Vein endothelial cell (primary cell): Measurements from ENCODE around the gene FKBP9. TPM values are rescaled to one million over a fixed set of nuclear protein-coding genes. Genes with fewer than 3 reads are reported as not detected.

ENCODE experiments used
- small RNA-seq: library from RNA; depleted of rRNA; stranded (forward); fragments of <200 nt; gene quantifications from one replicate; pipeline ENCODE3, GENCODE V24; 2012
- total RNA-seq: library from RNA; depleted of rRNA; stranded (reverse); fragments of >200 nt; gene quantifications from 2 replicates; pipeline ENCODE4 v1.2.3, GENCODE V29; 2012

The FKBP9 gene
- total RNA-seq = 170 and 183 TPM in 2 replicates

GRCh38 chr7:32957326-32958045, at the start of gene FKBP9:
Gene FKBP9, plus strand, starts transcription at chr7:32957440. Its CDS starts 134 bp downstream, at chr7:32957574.

Small RNAs within 50 kb of the gene (small RNA-seq; reads per million reads assigned to genes)
- gene AC083863.1 = not detected
- not detected for gene RN7SL505P
- not detected for gene RNU6-388P
- not detected for gene RPS29P14

Other genes starting within 250 kb of the FKBP9 start
- 61.8 and 63.7 TPM in 2 replicates for gene KBTBD2, start 65.7 kb upstream of the FKBP9 start, total RNA-seq
- gene NT5C3A, start 105.3 kb downstream of the FKBP9 start, total RNA-seq = 16.0 and 23.7 TPM in 2 replicates
- 13.4 and 14.4 TPM in 2 replicates for gene RP9, start 152.0 kb downstream of the FKBP9 start, total RNA-seq
- gene BBS9, start 172.1 kb downstream of the FKBP9 start, total RNA-seq = 11.1 TPM in 2 replicates